Embryonic facial prominence (tissue), 1 donor: ENCODE data around the gene TNS1.

Source experiments
- DNase-seq: peaks from one replicate; pipeline ENCODE4 v3.0.0-alpha.2; 2016; ENCODE audit errors: extremely low spot score

Gene TNS1

DNA sequence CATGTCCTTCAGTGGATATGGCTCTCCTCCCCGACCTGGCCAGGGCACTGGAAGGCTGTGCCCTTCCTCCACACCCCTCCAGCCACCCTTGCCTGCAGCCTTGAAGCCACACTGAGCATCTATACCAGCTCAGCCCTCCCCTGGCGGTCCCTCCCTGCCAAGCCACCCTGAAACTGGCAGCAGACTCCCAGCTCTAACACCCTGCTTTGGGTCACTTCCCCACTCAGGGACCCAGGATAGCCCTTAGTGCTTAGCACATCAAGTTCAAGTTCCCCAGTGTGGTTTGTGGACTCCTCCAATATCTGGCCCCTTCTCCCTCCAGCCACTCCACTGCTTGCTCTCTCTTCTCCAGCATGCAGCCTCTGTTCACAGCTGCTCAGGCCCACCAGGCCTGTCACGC is 89.4 kb downstream of the TNS1 start:
- no peak for DNase-seq

DNA sequence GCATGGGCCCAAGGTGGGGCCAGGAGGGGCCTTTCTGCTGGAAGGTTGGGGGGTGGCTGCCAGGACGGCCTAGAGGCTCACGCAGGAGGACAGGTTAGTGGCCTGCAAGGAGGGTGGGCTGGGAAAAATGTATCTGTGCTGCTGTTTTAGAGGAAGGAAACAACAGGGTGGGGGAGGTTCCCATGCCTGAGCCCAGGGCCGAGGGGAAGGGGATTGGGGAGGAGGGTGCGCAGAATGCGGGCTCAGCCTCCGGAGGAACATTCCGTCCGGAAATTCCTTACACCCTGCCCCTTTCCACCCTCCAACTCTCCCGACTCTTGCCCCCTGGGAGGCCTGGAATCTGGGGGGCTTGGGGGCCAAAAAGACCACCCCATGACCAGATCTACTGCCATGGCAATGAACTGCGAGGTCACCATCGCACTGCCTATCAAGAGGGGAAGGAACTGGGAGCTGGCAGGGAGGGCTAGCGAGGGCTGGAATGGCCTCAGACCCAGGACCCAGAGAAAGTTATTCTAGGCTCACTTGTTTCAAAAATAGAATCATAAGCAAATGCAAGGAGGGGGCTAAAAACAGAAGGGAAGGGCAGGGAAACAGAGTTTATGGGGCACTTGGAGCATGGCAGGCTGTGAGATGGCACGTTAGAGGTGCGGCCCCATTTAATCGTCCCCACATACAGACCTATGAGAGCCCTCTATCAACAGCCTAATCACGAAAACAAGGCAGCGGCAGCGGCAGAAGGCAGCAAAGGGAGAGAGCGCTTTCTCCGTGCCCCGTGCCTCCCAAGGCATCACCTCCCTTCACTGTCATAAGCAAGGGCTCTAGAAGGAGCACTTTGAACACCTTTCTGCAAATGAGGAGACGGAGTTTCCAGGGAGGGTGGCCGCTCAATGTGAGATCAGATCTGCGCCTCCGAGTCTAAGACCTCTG is 90.4 kb downstream of the TNS1 start:
- no peak for DNase-seq

DNA sequence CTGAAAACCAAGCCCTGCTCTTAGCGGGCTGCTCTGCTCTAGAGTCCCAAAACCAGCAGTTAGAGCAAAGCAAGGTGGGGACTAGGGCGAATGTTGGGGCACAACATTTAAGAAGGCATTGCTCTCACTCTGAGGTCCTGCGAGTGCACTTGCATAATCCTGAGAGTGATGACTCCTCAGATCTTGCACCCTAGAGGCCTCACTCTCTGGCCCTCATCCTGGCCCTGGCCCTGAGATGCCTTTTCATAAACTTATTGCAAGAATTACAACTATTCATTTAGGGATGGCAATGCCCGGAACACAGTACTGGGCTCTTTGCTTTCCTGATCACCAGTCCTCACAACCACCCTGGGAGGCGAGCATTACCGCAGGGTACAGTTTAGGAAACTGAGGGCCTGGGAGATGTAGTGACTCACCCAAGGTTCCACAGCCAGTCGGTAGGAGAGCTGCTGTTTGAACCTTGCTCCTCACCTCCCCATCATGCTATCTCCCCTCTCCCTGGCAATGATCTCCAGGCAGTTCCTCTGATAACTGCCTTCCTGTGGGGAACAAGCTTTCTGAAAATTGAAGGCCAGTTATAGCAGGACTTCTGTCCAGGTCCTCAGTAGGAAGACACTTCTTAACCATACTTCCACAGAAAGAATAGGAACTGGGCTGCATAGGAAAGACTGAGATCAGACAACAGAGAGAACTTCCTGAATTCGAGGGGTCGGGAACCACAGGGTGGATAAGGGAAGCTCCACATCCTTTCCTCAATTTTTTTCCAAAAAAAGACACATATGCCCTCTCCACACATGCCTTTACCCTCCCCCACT is 91.3 kb downstream of the TNS1 start:
- DNase-seq, result no peak

DNA sequence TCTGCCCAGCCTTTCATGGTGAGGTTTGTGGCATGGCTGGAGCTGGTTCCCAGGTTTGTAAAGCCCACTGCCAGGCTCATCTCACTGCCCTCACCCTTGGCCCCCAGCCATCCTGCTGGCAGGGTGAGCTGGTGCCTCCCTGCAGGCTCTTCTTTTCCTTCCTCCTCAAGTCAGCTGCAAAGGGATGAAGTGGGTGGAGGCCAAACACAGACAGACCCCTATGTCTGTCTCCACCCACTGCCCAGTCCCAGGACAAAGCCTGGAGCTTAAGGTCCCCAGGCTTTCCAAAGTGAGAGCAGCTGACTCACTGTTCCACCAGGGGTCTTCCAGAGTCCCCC is 92.0 kb downstream of the TNS1 start:
- DNase-seq, result no peak

DNA sequence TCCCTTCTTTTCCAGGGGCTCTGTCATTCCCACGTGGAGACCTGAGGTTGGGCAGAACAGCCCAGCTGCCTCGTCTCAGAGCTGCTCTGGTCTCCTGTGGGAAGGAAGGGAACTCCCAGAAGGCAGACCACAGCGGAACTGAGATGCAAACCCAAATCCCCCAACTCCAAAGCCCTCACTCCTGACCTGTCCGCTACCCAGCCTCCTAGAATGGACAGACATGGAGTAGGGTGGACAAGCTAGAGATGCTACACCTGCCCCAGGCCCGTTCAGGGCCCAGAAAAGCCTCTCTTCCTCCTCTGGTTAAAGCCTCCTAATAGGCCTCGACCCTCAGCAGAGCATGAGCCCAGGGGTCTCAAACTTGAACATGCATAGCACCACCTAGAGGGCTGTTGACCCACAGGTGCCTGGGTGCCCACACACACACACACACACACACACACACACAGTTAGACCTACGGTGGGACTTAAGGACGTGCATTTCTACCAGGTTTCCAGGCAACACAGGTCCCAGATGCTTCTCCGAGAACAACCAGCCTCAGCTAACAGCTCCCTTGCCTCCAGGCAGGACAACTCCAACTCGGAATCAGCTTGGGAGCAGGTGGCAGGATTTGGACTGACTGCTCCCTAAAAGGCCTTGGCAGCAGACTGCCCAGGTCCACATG is 93.5 kb downstream of the TNS1 start:
- no peak for DNase-seq

DNA sequence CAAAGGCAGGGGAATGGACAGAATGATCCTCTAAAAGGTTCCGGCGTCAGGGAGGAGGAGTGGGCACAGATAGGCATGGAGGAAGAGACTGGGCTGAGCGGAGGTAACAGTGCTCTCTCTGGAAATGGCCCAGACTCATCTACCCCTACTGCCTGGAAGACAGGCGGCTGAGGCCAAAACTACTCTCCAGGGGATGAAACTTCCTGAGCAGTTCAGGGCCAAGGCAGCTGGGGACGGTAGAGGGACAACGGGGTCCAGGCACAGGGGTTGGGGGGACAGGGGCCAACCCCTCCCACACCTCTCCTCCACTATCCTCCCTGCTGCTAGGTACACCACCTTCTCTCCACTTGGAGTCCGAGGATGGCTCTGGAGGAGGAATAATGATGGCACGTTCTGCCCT is 94.3 kb downstream of the TNS1 start:
- no peak for DNase-seq

DNA sequence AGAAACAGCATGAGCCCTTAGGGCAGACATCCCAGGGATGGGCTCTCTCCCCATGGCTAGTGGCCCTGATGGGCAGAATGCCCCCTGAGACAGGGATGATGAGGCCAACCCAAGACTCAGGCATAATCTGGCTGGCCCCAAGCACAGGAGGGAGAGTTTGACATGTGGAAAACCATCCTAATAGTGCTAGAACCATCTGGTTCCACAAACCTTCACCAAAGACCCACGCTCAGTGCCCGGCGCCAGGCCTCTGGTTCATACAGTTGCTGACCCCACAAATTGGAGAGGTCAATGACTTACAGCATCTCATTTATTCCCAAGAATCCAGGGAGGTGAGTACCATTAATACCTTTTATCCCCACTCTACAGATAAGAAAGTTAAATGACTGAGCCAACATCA is 95.5 kb downstream of the TNS1 start:
- DNase-seq, result no peak

DNA sequence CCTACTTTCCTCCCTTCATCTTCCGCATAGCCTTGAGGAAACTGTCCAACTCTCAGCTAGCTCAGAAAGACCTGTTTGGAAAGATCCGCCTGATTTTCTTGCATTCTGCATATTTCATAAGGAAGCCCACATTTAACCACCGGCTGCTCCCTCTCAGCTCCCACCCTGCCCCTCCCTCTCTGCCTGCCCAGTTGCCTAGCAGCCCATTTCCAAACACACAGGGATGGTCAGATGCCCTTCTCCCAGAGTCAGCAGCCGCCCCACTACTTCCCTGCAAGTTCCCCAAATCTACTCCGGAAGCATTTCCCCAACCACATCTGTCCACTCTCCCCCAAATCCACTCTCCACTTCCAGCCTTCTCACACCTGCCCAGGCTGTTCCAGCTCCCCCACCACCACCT is 96.0 kb downstream of the TNS1 start:
- DNase-seq, result no peak

DNA sequence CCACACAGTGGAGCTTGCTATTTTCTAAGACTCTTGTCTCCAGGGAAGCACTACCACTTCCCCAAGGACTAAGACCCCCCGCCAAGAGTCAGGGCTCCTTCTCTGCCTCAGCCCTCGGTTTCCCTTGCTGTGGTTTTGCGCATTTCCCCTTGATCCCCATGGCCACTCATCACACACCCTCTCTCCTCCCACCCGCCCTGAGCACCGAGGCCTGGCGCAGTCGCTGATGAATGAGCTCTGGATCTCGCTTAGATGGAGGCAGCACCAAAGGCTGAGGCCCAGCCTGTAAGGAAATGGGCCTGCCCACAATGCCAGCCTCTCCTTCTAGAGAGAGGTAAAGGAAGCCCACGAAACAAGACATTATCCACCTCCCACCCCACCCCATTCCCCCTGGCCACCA is 96.9 kb downstream of the TNS1 start:
- DNase-seq, result no peak

DNA sequence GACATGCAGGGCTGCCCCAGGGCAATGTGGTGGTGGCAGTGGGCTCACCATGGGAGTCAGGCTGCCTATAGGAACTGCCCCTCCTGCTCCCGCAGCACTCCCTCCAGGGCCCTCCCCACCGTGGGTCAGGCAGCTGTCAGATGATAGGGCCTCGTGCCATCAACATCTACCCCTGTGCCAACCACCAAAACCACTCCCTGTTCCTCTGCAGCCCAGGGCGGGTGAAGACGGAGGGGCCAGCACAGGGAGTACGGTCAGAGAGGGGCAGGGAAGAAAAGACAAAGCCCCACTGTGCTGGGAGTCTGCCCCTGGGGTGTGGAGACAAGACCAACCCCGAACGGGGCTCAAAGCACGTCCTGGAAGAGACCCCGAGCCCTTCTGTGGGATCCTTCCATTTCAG is 97.4 kb downstream of the TNS1 start:
- no peak for DNase-seq

DNA sequence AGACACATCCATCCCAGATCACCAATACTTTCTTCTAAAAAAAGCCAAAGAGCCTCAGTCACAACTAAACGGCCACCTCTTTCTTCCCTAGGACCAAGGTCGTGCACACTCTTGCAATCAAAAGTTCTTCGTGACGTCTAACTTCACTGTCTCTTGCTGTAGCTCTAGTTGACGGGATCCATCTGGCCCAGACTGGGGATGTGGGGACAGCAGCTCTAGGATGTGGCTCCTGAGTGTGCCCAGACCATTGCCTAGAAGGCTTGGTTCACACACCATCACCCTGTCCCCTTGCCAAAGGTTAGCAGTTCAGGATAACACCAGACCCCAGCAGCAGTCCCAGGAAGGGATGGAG is 98.2 kb downstream of the TNS1 start:
- DNase-seq, result no peak

DNA sequence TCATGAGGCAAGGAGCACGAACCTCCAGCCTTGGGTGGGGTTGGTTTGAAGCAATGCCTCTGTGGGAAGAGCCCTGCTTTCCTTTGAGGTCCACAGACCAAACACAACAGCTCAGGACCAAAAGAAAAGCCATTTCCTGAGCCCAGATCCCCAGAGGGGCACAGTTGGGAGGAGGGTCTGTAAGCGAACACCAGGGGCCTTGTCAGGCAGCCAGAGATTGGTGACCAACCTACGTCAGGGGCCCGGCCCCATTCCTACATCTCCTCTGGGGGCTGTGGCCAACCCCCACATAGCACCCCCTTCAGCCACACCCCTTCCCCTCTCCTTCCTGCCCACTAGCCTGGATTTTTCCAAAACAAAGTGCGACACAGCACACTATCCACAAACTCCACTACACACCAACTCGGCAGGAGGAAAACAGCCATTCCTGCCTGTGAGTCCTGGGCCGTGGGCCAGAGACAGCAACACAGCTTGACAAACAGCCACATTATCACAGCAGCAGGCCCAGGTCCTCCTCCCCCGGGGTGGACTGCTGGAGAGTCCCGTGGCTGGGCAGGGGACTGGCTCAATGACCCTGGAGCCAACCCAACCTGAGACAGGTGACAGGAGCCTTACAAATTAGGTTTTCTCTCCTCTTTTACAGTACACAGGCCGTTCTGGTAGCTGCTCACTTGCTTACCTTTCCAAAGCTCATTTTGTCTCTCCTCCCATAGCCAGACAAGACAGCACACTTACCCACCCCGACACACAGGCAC is 98.8 kb downstream of the TNS1 start:
- peak; percentile 62 for DNase-seq

DNA sequence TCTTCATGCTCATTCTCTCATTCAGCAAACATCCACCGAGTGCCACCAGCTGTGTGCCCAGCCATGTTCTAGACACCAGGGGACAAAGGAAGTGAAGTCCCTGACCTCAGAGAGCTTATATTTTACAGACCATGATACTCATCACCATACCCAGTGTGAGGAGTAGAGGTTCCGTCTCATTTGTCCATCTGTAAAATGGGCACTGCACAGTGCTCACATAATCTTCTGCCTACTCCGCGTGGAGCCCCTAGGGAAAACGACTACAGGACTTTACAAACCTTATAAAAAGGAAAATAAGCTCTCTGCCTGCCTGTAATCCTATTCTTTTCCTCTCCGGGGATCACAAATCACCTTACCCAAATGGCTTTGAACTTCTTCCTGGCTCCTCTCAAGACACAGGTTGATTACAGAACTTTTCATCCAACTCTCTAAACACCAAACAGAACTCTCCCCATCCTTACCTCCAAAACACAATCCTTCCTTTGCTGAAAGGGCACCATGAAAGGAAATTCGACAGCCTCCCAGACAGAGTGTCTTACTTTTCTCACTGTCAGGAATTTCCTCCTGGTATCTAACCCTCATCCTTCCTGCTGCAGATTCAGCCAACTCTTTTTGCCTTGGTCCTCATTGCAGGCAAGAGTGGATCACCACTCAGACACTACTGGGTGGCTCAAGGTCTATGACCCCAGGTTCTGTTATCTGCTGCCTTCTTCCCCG is 99.5 kb downstream of the TNS1 start:
- DNase-seq, result no peak

DNA sequence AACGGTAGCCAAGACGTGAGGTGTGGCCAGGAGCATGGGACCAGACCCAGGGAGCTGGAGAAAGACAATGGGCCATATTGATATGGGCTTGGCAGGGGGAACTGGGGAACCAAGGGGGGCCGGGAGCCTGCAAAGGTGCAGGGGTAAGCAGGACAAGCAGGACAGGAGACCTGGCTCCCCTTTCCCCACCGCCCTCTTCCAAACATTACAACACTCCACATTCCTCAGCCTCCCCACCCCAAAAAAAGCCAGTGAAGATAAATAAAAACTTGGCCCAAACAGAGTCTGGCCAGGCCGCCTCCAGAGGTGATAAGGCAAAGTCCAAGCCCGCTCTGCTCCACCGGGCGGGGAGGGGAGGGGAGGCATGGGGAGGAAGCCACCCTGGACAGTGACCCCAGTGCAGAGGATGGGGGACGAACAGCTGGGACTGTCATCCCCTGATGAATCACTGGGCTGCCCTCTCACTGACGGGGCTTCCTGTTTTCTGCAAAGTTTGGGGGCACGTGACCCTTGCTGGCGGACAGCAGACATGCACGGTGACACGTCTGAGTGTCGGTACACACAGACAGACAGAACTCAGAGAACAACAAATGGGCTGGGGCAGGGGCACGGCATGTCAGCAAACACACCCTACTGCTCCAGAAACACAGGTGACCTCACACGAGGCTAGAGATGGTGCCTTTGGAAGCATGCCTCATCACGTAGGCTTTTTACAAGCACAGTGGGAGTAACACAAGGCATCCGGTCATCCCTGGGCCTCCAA is 100.2 kb downstream of the TNS1 start:
- DNase-seq, result no peak

DNA sequence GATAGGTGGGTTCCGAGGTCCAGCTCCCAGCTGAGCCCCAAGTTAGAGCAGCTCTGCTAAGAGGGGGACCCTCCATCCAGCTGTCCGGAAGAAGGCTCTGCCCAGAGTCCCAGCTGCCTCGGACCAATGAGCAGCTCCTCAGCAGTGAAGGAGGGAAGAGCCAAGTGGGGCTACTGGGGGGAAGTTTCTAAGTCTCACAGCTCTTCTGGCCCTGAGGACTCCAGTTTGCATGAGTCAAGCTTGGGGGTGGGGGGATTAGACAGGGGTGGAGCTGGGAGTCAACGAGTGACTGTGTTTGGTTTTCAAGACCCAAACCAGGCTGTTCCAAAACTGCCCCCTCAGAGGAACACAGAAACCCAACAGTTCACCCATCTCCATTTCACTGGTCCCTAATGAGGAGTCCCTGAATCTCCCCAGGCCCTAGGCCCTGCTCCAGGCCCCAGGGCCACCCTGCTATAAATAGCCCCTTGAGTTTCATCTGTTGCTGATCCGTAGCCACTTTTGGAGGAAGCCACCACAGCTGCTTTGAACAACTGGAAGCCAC is 100.9 kb downstream of the TNS1 start:
- DNase-seq, result no peak

DNA sequence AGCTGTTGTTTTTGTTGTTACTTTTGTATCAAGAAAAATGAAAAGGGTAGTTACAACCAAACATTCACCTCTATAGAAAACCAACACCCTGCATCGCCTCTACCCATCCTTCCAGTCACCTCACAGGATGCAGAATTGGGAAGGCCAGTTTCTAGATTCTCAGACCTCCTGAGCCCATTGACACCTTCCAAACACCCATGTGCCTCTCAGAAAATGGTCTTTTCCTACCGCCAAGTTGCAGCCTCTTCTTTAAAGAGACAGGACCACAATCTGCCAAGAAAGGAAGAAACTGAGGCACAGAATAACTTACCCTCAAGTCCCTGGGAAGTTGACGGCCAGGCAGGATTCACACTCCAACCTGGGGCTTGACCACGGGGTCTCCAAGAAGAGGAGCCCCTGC is 101.4 kb downstream of the TNS1 start:
- no peak for DNase-seq

DNA sequence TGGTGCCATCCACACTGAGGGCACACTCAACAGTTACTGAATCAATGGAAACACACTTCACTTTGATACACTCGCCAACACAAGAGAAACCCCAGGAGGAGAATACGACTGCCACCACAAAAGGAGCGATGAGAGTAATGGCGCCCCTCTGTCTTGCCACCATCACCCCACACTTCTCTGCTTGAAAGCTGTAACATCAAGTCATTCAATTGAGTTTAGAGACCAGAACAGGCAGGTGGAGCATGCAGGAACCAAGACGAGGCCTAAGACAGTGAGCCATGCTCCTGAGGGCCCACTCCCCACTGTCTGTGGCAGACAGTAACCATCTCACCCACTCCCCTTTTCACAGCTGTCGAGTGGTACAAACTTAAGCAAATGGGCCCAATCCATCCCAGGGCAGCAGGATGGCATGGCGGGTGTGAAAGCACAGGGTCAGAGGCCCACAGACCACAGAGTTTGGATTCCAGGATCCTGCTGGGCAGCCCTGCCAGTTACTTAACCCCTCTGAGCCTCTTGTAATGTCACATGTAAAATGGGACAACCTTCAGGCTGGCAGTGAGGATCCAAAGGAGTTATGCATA is 101.9 kb downstream of the TNS1 start:
- DNase-seq, result no peak

DNA sequence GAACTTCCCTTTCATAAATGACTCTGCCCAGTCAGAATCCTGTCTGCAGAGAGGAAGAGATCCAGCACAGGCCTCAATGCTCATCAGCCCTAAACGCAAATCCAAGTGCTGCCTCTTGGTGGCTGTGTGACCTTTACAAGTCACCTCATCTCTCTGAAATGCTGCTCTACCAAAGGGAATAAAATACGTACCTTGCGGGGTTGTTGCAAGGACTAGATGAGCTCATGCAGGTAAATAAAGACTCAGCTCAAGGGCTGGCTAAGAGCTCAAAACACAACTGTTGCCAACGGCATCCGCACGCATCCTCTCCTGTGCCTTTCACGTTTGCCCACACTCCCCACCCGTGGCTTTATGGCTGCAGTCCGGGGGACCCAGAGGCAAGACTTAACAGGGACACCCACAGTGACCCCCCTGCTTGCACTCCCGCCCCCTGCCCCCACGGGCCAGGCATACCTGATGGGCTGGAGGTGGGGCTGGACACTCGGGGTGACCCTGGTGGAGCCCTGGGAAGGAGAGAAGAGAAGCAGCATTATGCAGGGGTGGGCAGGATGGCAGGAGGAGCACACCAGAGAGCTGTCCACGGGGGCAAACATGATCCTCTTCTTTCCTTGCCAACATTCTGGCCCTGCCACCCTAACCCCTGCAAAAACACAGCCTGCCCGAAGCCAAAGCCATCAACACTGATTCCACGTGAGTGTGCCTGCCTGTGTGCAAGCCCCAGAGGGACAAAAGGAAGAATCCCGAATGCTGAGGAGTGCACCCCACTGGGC is 102.6 kb downstream of the TNS1 start:
- no peak for DNase-seq
